B cell (primary cell): ENCODE results near the gene SCN8A.
"Not testable (repeated sequence)": the region's sequence is repeated elsewhere in the genome, so short reads cannot be mapped to it uniquely, and the experiment has no call there.

ENCODE experiments used
- EZH2 ChIP-seq: IDR thresholded peaks from 2 replicates; pipeline ENCODE4 v1.6.1; 2012; ENCODE audit warnings: borderline replicate concordance, low read depth, mild to moderate bottlenecking, moderate library complexity, low read length; ENCODE audit not compliant: insufficient read depth, poor library complexity, severe bottlenecking
- TF ChIP-seq, protein P1 (sequence below): fragments of 200-600 bp; IDR thresholded peaks from one replicate; pipeline ENCODE4 v1.8.0; 2022; ENCODE audit warnings: antibody characterized with exemption, mild to moderate bottlenecking

DNA sequence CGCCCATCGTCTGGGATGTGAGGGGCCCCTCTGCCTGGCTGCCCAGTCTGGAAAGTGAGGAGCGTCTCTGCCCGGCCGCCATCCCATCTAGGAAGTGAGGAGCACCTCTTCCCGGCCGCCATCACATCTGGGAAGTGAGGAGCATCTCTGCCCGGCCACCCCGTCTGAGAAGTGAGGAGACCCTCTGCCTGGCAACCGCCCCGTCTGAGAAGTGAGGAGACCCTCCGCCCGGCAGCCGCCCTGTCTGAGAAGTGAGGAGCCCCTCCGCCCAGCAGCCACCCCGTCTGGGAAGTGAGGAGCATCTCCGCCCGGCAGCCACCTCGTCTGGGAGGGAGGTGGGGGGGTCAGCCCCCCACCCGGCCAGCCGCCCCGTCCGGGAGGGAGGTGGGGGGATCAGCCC, 53.7 kb downstream of the SCN8A start:
- TF ChIP-seq EZH2: not testable (repeated sequence)
- TF ChIP-seq, protein P1, sequence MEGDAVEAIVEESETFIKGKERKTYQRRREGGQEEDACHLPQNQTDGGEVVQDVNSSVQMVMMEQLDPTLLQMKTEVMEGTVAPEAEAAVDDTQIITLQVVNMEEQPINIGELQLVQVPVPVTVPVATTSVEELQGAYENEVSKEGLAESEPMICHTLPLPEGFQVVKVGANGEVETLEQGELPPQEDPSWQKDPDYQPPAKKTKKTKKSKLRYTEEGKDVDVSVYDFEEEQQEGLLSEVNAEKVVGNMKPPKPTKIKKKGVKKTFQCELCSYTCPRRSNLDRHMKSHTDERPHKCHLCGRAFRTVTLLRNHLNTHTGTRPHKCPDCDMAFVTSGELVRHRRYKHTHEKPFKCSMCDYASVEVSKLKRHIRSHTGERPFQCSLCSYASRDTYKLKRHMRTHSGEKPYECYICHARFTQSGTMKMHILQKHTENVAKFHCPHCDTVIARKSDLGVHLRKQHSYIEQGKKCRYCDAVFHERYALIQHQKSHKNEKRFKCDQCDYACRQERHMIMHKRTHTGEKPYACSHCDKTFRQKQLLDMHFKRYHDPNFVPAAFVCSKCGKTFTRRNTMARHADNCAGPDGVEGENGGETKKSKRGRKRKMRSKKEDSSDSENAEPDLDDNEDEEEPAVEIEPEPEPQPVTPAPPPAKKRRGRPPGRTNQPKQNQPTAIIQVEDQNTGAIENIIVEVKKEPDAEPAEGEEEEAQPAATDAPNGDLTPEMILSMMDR: not testable (repeated sequence)
